Tibial nerve (tissue), 4 donors: ENCODE results near the gene KRTAP9-4.

Source experiments
- CTCF ChIP-seq, 5 experiments: fragments of 200-600 bp in 3 of 5; fragments of 450-650 bp in 2 of 5; sonication (generic) in 3 of 5; IDR thresholded peaks; one replicate each; pipeline ENCODE4 v1.5.1; 2016 to 2019; ENCODE audit warnings: antibody characterized with exemption in 5 of 5, mild to moderate bottlenecking in 3 of 5, moderate library complexity in 2 of 5
- EP300 ChIP-seq, 2 donors: sonication (generic); formaldehyde crosslinking; IDR thresholded peaks; one replicate each; pipeline ENCODE4 v1.6.1; 2017; ENCODE audit warnings: antibody characterized with exemption in 2 of 2, mild to moderate bottlenecking in 1 of 2
- POLR2A ChIP-seq, 2 donors: fragments of 450-650 bp; IDR thresholded peaks; one replicate each; pipeline ENCODE4 v1.6.1; 2017; ENCODE audit warnings: antibody characterized with exemption in 2 of 2, mild to moderate bottlenecking in 2 of 2, moderate library complexity in 2 of 2

- no peak for TF ChIP-seq CTCF (IDR thresholded peaks at IDR 0.05)
- no peak for TF ChIP-seq EP300 (IDR thresholded peaks at IDR 0.05)
- no peak for TF ChIP-seq POLR2A (IDR thresholded peaks at IDR 0.05)
Measured at GRCh38 chr17:41263212-41263611, 13.7 kb downstream of the KRTAP9-4 start.
